Large intestine (tissue), 3 donors: Measurements from ENCODE around the gene PEX6. TPM values are rescaled to one million over a fixed set of nuclear protein-coding genes. Genes with fewer than 3 reads are reported as not detected.
A peak's percentile ranks its signal among the peaks of the same experiment; 100 is the strongest.
"Not testable (repeated sequence)": the region's sequence is repeated elsewhere in the genome, so short reads cannot be mapped to it uniquely, and the experiment has no call there.

ENCODE experiments used
- DNase-seq, 2 donors: peaks; one replicate each; pipeline versions ENCODE4 v3.0.0 to v3.0.0-alpha.2; 2013
- H3K27ac ChIP-seq: one replicate; pipeline ENCODE4 v1.5.1; 2013; ENCODE audit warnings: low read length
- H3K27me3 ChIP-seq: 2 replicates; pipeline ENCODE4 v1.6.1; 2013; ENCODE audit warnings: low read length; ENCODE audit not compliant: control insufficient read depth, insufficient read depth
- H3K36me3 ChIP-seq: 2 replicates; pipeline ENCODE4 v1.6.1; 2013; ENCODE audit warnings: low read length; ENCODE audit not compliant: control insufficient read depth, insufficient read depth
- H3K4me1 ChIP-seq: one replicate; pipeline ENCODE4 v1.6.1; 2013; ENCODE audit warnings: low read length; ENCODE audit not compliant: control insufficient read depth, insufficient read depth
- H3K4me3 ChIP-seq: one replicate; pipeline ENCODE4 v1.5.1; 2013; ENCODE audit warnings: low read length
- H3K9me3 ChIP-seq: one replicate; pipeline ENCODE4 v1.6.1; 2013; ENCODE audit warnings: mild to moderate bottlenecking, low read depth, low read length, moderate library complexity; ENCODE audit not compliant: control insufficient read depth
- whole genome bisulfite sequencing: methylation state at CpG from one replicate; pipeline ENCODE4 v1.1.5; 2013; ENCODE audit warnings: low lambda C conversion rate; ENCODE audit not compliant: insufficient coverage; 5-methylcytosine and 5-hydroxymethylcytosine counted together
- polyA plus RNA-seq: library from polyadenylated mRNA; unstranded; fragments of 120-200 nt; gene quantifications from one replicate; pipeline ENCODE4 v1.2.1, GENCODE V29; 2013

Gene PEX6
- polyA plus RNA-seq, 1 donor = 35.7 TPM

- no peak for DNase-seq
- Histone ChIP-seq H3K27me3 (no peaks in the 10 kb centered on the region), H3K36me3 (peaks cover 29% of the 10 kb centered on the region), H3K27ac (no peak overlapping the region), H3K9me3 (no peaks in the 10 kb centered on the region), H3K4me3 (no peak overlapping the region), H3K4me1 (peaks cover 2% of the 10 kb centered on the region)
- no CpG with 5 or more reads among the region's 8 CpGs for WGBS
Observed at GRCh38 chr6:43001843-43002242, 22.9 kb upstream of the PEX6 start.

- not testable (repeated sequence) for DNase-seq, H3K27ac ChIP-seq, H3K4me3 ChIP-seq, H3K27me3 ChIP-seq, H3K4me1 ChIP-seq, H3K9me3 ChIP-seq
- H3K36me3 ChIP-seq = peaks cover 23% of the 10 kb centered on the region
- no CpG with 5 or more reads among the region's 9 CpGs for WGBS
Observed at GRCh38 chr6:42998205-42998604, 19.2 kb upstream of the PEX6 start.

GRCh38 chr6:42996513-42996912 lies 17.5 kb upstream of the PEX6 start:
- Histone ChIP-seq H3K27ac (peak overlapping the region; percentile 68), H3K4me1 (peaks cover 5% of the 10 kb centered on the region), H3K4me3 (no peak overlapping the region), H3K36me3 (peaks cover 22% of the 10 kb centered on the region), H3K9me3 (no peaks in the 10 kb centered on the region), H3K27me3 (no peaks in the 10 kb centered on the region)
- DNase-seq = peak; percentile 64 to 83

GRCh38 chr6:42993445-42993844 lies 14.5 kb upstream of the PEX6 start:
- peaks cover 31% of the 10 kb centered on the region for H3K4me1 ChIP-seq
- DNase-seq = no peak
- 100% methylated on average over 1 of the region's 2 CpGs for WGBS
- H3K9me3 ChIP-seq = no peaks in the 10 kb centered on the region
- no peak overlapping the region for H3K4me3 ChIP-seq
- no peaks in the 10 kb centered on the region for H3K27me3 ChIP-seq
- no peak overlapping the region for H3K27ac ChIP-seq
- peaks cover 31% of the 10 kb centered on the region for H3K36me3 ChIP-seq

- H3K4me1 ChIP-seq = peaks cover 54% of the 10 kb centered on the region
- no peak overlapping the region for H3K4me3 ChIP-seq
- H3K27ac ChIP-seq = peak overlapping the region; percentile 85
- H3K36me3 ChIP-seq = peaks cover 37% of the 10 kb centered on the region
- no peaks in the 10 kb centered on the region for H3K9me3 ChIP-seq
- no peaks in the 10 kb centered on the region for H3K27me3 ChIP-seq
- peak; percentile 90 to 95 for DNase-seq
- no CpG with 5 or more reads among the region's 5 CpGs for WGBS
Observed at GRCh38 chr6:42989923-42990322, 10.9 kb upstream of the PEX6 start.

- DNase-seq = peak in 1 of 2 donors; percentile 44
- whole genome bisulfite sequencing = no CpG with 5 or more reads among the region's 1 CpG
- Histone ChIP-seq H3K4me3 (no peak overlapping the region), H3K9me3 (no peaks in the 10 kb centered on the region), H3K27ac (peak overlapping the region; percentile 85), H3K4me1 (peaks cover 59% of the 10 kb centered on the region), H3K27me3 (no peaks in the 10 kb centered on the region), H3K36me3 (peaks cover 31% of the 10 kb centered on the region)
Observed at GRCh38 chr6:42988486-42989020, 9.6 kb upstream of the PEX6 start.

- Histone ChIP-seq H3K9me3 (no peaks in the 10 kb centered on the region), H3K4me3 (no peak overlapping the region), H3K27ac (peak overlapping the region; percentile 85), H3K4me1 (peaks cover 59% of the 10 kb centered on the region), H3K27me3 (no peaks in the 10 kb centered on the region), H3K36me3 (peaks cover 31% of the 10 kb centered on the region)
- no peak for DNase-seq
- WGBS = 0% methylated on average over 1 of the region's 5 CpGs
Observed at GRCh38 chr6:42987533-42988451, 8.8 kb upstream of the PEX6 start.

- peak overlapping the region; percentile 69 for H3K27ac ChIP-seq
- H3K27me3 ChIP-seq = no peaks in the 10 kb centered on the region
- WGBS = 0% methylated on average over 1 of the region's 13 CpGs
- peak overlapping the region; percentile 75 for H3K4me3 ChIP-seq
- peaks cover 16% of the 10 kb centered on the region for H3K36me3 ChIP-seq
- peaks cover 47% of the 10 kb centered on the region for H3K4me1 ChIP-seq
- H3K9me3 ChIP-seq = no peaks in the 10 kb centered on the region
- DNase-seq = peak in 1 of 2 donors; percentile 24
Observed at GRCh38 chr6:42984924-42985475, 6.0 kb upstream of the PEX6 start.

- peaks cover 12% of the 10 kb centered on the region for H3K36me3 ChIP-seq
- no CpG with 5 or more reads among the region's 59 CpGs for WGBS
- H3K4me3 ChIP-seq = peak within 1 kb of the TSS; percentile 75
- DNase-seq = peak; percentile 98 to 99
- no peaks in the 10 kb centered on the region for H3K27me3 ChIP-seq
- H3K4me1 ChIP-seq = peaks cover 50% of the 10 kb centered on the region
- H3K9me3 ChIP-seq = no peaks in the 10 kb centered on the region
- peak within 1 kb of the TSS; percentile 88 for H3K27ac ChIP-seq
Observed at GRCh38 chr6:42984001-42984923, 5.3 kb upstream of the PEX6 start, which contains the start of gene PPP2R5D. Gene PPP2R5D, plus strand, starts transcription at chr6:42984570. Its CDS starts 108 bp downstream, at chr6:42984678.

- DNase-seq = no peak
- Histone ChIP-seq H3K27me3 (no peaks in the 10 kb centered on the region), H3K27ac (no peak overlapping the region), H3K4me3 (no peak overlapping the region), H3K4me1 (peaks cover 37% of the 10 kb centered on the region), H3K36me3 (peaks cover 2% of the 10 kb centered on the region), H3K9me3 (no peaks in the 10 kb centered on the region)
- 92% methylated on average over 2 of the region's 5 CpGs for WGBS
Observed at GRCh38 chr6:42981836-42982235, 2.9 kb upstream of the PEX6 start.
